HPDE6-E6E7 (cell line): Measurements from ENCODE around the gene CDC42SE2.

Experiments
- DNase-seq: peaks from one replicate; pipeline ENCODE4 v3.0.0; 2011; ENCODE audit warnings: missing footprints; ENCODE audit errors: extremely low spot score

CDC42SE2 gene

GRCh38 chr5:131263648-131264450, at the start of gene CDC42SE2:
Gene CDC42SE2, plus strand, starts transcription at chr5:131264053. Its CDS starts 95,441 bp downstream, at chr5:131359494.
- DNase-seq = peak; percentile 72

- DNase-seq = no peak
These were observed 49.1 kb upstream of the CDC42SE2 start for GRCh38 chr5:131214609-131215227.

GRCh38 chr5:131217791-131218190, 46.1 kb upstream of the CDC42SE2 start:
- DNase-seq = no peak

GRCh38 chr5:131218392-131218791, 45.5 kb upstream of the CDC42SE2 start:
- DNase-seq = no peak

GRCh38 chr5:131220566-131220965, 43.3 kb upstream of the CDC42SE2 start:
- DNase-seq = no peak

GRCh38 chr5:131221008-131221703, 42.7 kb upstream of the CDC42SE2 start:
- no peak for DNase-seq

- no peak for DNase-seq
These were observed 42.0 kb upstream of the CDC42SE2 start for GRCh38 chr5:131221888-131222287.

- no peak for DNase-seq
These were observed 41.1 kb upstream of the CDC42SE2 start for GRCh38 chr5:131222731-131223130.

- DNase-seq = no peak
These were observed 40.0 kb upstream of the CDC42SE2 start for GRCh38 chr5:131223751-131224386.

GRCh38 chr5:131224387-131225201, 39.3 kb upstream of the CDC42SE2 start:
- DNase-seq = no peak

- no peak for DNase-seq
These were observed 38.4 kb upstream of the CDC42SE2 start for GRCh38 chr5:131225282-131225974.

GRCh38 chr5:131226899-131227298, 37.0 kb upstream of the CDC42SE2 start:
- no peak for DNase-seq

- DNase-seq = no peak
These were observed 35.2 kb upstream of the CDC42SE2 start for GRCh38 chr5:131228646-131229045.

- DNase-seq = no peak
These were observed 34.2 kb upstream of the CDC42SE2 start for GRCh38 chr5:131229623-131230022.

GRCh38 chr5:131230406-131230805, 33.4 kb upstream of the CDC42SE2 start:
- DNase-seq = no peak

GRCh38 chr5:131239686-131240085, 24.2 kb upstream of the CDC42SE2 start:
- DNase-seq = no peak

- DNase-seq = peak; percentile 60
These were observed 21.1 kb upstream of the CDC42SE2 start for GRCh38 chr5:131242728-131243255.

GRCh38 chr5:131245312-131245711, 18.5 kb upstream of the CDC42SE2 start:
- DNase-seq = no peak

GRCh38 chr5:131245948-131246347, 17.9 kb upstream of the CDC42SE2 start:
- no peak for DNase-seq

GRCh38 chr5:131246504-131246903, 17.3 kb upstream of the CDC42SE2 start:
- DNase-seq = no peak
